Transverse colon (tissue), 3 donors: ENCODE results near the gene DENND1A.

Experiments used
- CTCF ChIP-seq, 5 experiments: fragments of 200-600 bp in 3 of 5; fragments of 450-650 bp in 2 of 5; sonication (generic) in 3 of 5; IDR thresholded peaks; 1 replicate in 2 of 5; 2 replicates in 3 of 5; pipeline ENCODE4 v1.5.1; 2016 to 2017; ENCODE audit warnings: antibody characterized with exemption in 5 of 5, inconsistent platforms in 3 of 5, mild to moderate bottlenecking in 2 of 5, moderate library complexity in 1 of 5
- EP300 ChIP-seq: sonication (generic); formaldehyde crosslinking; IDR thresholded peaks from one replicate; pipeline ENCODE4 v1.6.1; 2017; ENCODE audit warnings: antibody characterized with exemption, low read depth

DNA sequence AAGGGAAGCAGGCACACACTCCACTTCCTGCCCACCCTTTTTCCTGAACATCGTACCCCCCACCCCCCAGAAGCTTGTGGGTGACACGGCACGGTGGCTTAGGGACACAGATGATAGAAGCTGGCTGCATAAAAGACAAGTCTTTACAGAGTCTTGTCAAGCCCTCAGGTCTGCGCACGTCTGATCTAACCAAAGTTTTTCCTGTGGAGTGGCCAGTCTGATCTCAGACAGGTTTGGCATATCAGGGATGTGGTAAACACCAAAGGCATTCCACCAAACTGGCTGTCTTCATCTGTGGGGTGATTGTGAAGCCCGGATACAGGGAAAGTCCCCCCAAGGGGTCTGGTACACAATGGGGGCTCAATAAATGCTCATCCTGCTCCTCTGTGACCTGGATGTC lies 523.9 kb downstream of the DENND1A start:
- TF ChIP-seq CTCF (IDR thresholded peaks at IDR 0.05) (no peak), EP300 (no peak)
